ENCODE measurements around the gene PRAME. TPM values are rescaled to one million over a fixed set of nuclear protein-coding genes. Genes with fewer than 3 reads are reported as not detected.
"Not testable (repeated sequence)": the region's sequence is repeated elsewhere in the genome, so short reads cannot be mapped to it uniquely, and the experiment has no call there.

The PRAME gene
- total and polyA plus RNA-seq, 2 donors = 0.89 to 1.1 TPM

DNA sequence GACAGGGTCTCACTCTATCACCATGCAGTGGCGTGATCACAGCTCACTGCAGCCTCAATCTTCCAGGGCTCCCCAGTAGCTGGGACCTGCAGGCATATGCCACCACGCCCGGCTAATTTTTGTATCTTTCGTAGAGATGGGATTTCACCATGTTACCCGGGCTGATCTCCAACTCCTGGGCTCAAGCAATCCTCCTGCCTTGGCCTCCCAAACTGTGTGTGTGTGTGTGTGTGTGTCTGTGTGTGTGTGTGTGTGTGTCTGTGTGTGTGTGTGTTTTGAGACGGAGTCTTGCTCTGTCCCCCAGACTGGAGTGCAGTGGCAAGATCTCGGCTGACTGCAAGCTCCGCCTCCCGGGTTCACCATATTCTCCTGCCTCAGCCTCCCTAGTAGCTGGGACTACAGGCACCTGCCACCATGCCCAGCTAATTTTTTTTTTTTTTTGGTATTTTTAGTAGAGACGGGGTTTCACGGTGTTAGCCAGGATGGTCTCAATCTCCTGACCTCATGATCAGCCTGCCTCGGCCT is 26.5 kb downstream of the PRAME start:
- H3K9me3 ChIP-seq (ENCODE audit: control insufficient read depth in 2 of 2, insufficient read depth in 1 of 2, low read length in 1 of 2); H3K36me3 ChIP-seq (ENCODE audit: control insufficient read depth in 2 of 2, insufficient read depth in 2 of 2, low read length in 1 of 2); H3K27ac ChIP-seq (ENCODE audit: low read depth in 1 of 2, low read length in 1 of 2); H3K4me1 ChIP-seq (ENCODE audit: control insufficient read depth in 2 of 2, insufficient read depth in 2 of 2, low read length in 2 of 2); H3K27me3 ChIP-seq (ENCODE audit: control insufficient read depth in 2 of 2, insufficient read depth in 1 of 2, low read length in 1 of 2); DNase-seq (ENCODE audit: low read depth in 6 of 9, low spot score in 9 of 9); H3K4me3 ChIP-seq (ENCODE audit: low read length in 2 of 2): not testable (repeated sequence)
- 88% methylated on average over 12 of the region's 12 CpGs for WGBS

DNA sequence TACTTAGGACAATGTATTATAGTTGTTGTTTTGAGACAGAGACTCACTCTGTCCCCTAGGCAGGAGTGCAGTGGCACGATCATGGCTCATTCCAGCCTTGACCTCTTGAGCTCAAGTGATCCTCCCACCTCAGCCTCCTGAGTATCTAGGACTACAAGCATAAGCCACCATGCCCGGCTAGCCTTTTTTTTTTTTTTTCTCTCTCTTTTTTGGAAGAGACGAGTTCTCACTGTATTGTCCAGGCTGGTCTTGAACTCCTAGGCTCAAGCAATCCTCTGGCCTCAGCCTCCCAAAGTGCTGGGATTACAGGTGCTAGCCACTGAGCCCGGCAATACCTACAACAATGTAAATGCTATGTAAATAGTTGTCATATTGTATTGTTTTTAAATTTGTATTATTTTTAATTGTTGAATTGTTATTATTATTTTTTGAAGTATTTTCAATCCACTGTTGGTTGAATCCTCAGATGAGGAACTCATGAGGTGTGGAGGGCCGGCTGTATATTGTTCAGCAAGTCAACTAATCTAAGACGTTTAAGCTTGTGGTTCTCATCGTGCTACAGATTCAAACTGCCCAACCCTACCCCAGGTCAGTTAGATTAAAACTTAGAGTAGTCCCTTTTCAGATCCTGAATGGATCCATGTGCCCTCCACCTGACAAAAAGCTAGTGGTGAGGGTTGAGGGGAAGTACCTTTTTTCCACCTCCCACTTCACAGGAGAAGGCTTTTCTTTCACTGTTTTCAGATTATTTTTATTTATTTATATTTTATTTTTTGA is 27.1 kb downstream of the PRAME start:
- no peak overlapping the region for H3K27ac ChIP-seq (ENCODE audit: low read depth in 1 of 2, low read length in 1 of 2)
- no peak for DNase-seq (ENCODE audit: low read depth in 6 of 9, low spot score in 9 of 9)
- H3K36me3 ChIP-seq (ENCODE audit: control insufficient read depth in 2 of 2, insufficient read depth in 2 of 2, low read length in 1 of 2) = no peaks in the 10 kb centered on the region
- no peaks in the 10 kb centered on the region for H3K4me1 ChIP-seq (ENCODE audit: control insufficient read depth in 2 of 2, insufficient read depth in 2 of 2, low read length in 2 of 2)
- WGBS = 96% methylated on average over 7 of the region's 7 CpGs
- no peak overlapping the region for H3K4me3 ChIP-seq (ENCODE audit: low read length in 2 of 2)
- no peaks in the 10 kb centered on the region for H3K27me3 ChIP-seq (ENCODE audit: control insufficient read depth in 2 of 2, insufficient read depth in 1 of 2, low read length in 1 of 2)
- H3K9me3 ChIP-seq (ENCODE audit: control insufficient read depth in 2 of 2, insufficient read depth in 1 of 2, low read length in 1 of 2) = no peaks in the 10 kb centered on the region

GRCh38 chr22:22528780-22529179 is 30.3 kb downstream of the PRAME start:
- H3K4me1 ChIP-seq (ENCODE audit: control insufficient read depth in 2 of 2, insufficient read depth in 2 of 2, low read length in 2 of 2) = no peaks in the 10 kb centered on the region
- H3K4me3 ChIP-seq (ENCODE audit: low read length in 2 of 2) = no peak overlapping the region
- no peaks in the 10 kb centered on the region for H3K9me3 ChIP-seq (ENCODE audit: control insufficient read depth in 2 of 2, insufficient read depth in 1 of 2, low read length in 1 of 2)
- no peaks in the 10 kb centered on the region for H3K27me3 ChIP-seq (ENCODE audit: control insufficient read depth in 2 of 2, insufficient read depth in 1 of 2, low read length in 1 of 2)
- H3K36me3 ChIP-seq (ENCODE audit: control insufficient read depth in 2 of 2, insufficient read depth in 2 of 2, low read length in 1 of 2) = no peaks in the 10 kb centered on the region
- H3K27ac ChIP-seq (ENCODE audit: low read depth in 1 of 2, low read length in 1 of 2) = no peak overlapping the region
- WGBS = 97% methylated on average over 2 of the region's 2 CpGs
- DNase-seq (ENCODE audit: low read depth in 6 of 9, low spot score in 9 of 9) = no peak

GRCh38 chr22:22527312-22527711 is 31.8 kb downstream of the PRAME start:
- Histone ChIP-seq H3K27me3 (ENCODE audit: control insufficient read depth in 2 of 2, insufficient read depth in 1 of 2, low read length in 1 of 2) (no peaks in the 10 kb centered on the region), H3K36me3 (ENCODE audit: control insufficient read depth in 2 of 2, insufficient read depth in 2 of 2, low read length in 1 of 2) (no peaks in the 10 kb centered on the region), H3K4me1 (ENCODE audit: control insufficient read depth in 2 of 2, insufficient read depth in 2 of 2, low read length in 2 of 2) (no peaks in the 10 kb centered on the region), H3K4me3 (ENCODE audit: low read length in 2 of 2) (no peak overlapping the region), H3K27ac (ENCODE audit: low read depth in 1 of 2, low read length in 1 of 2) (no peak overlapping the region), H3K9me3 (ENCODE audit: control insufficient read depth in 2 of 2, insufficient read depth in 1 of 2, low read length in 1 of 2) (no peaks in the 10 kb centered on the region)
- no peak for DNase-seq (ENCODE audit: low read depth in 6 of 9, low spot score in 9 of 9)
- WGBS = 92% methylated on average over 5 of the region's 5 CpGs

- no peak for DNase-seq (ENCODE audit: low read depth in 6 of 9, low spot score in 9 of 9)
- Histone ChIP-seq H3K4me1 (ENCODE audit: control insufficient read depth in 2 of 2, insufficient read depth in 2 of 2, low read length in 2 of 2) (no peaks in the 10 kb centered on the region), H3K27ac (ENCODE audit: low read depth in 1 of 2, low read length in 1 of 2) (no peak overlapping the region), H3K36me3 (ENCODE audit: control insufficient read depth in 2 of 2, insufficient read depth in 2 of 2, low read length in 1 of 2) (no peaks in the 10 kb centered on the region), H3K27me3 (ENCODE audit: control insufficient read depth in 2 of 2, insufficient read depth in 1 of 2, low read length in 1 of 2) (no peaks in the 10 kb centered on the region), H3K9me3 (ENCODE audit: control insufficient read depth in 2 of 2, insufficient read depth in 1 of 2, low read length in 1 of 2) (no peaks in the 10 kb centered on the region), H3K4me3 (ENCODE audit: low read length in 2 of 2) (no peak overlapping the region)
- WGBS = 94% methylated on average over 4 of the region's 4 CpGs
Measured at GRCh38 chr22:22526125-22526912, 32.7 kb downstream of the PRAME start.

GRCh38 chr22:22523494-22523893 is 35.6 kb downstream of the PRAME start:
- no peak for DNase-seq (ENCODE audit: low read depth in 6 of 9, low spot score in 9 of 9)
- H3K4me1 ChIP-seq (ENCODE audit: control insufficient read depth in 2 of 2, insufficient read depth in 2 of 2, low read length in 2 of 2) = no peaks in the 10 kb centered on the region
- H3K36me3 ChIP-seq (ENCODE audit: control insufficient read depth in 2 of 2, insufficient read depth in 2 of 2, low read length in 1 of 2) = no peaks in the 10 kb centered on the region
- H3K4me3 ChIP-seq (ENCODE audit: low read length in 2 of 2) = no peak overlapping the region
- WGBS = 96% methylated on average over 6 of the region's 6 CpGs
- no peaks in the 10 kb centered on the region for H3K27me3 ChIP-seq (ENCODE audit: control insufficient read depth in 2 of 2, insufficient read depth in 1 of 2, low read length in 1 of 2)
- H3K27ac ChIP-seq (ENCODE audit: low read depth in 1 of 2, low read length in 1 of 2) = no peak overlapping the region
- H3K9me3 ChIP-seq (ENCODE audit: control insufficient read depth in 2 of 2, insufficient read depth in 1 of 2, low read length in 1 of 2) = no peaks in the 10 kb centered on the region

DNA sequence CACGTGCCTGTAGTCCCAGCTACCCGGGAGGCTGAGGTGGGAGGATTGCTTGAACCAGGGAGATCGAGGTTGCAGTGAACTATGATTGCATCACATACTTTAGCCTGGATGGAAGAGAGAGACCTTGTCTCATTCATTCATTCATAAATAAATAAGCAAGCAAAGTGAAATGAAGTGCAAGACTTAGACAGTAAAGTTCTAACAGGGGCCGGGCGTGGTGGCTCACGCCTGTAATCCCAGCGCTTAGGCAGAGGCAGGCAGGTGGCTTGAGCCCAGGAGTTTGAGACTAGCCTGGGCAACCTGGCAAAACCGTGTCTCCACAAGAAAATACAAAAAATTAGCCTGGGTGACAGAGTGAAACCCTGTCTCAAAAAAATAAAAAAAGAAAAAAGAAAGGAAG is 37.4 kb downstream of the PRAME start:
- DNase-seq (ENCODE audit: low read depth in 6 of 9, low spot score in 9 of 9) = no peak
- Histone ChIP-seq H3K4me1 (ENCODE audit: control insufficient read depth in 2 of 2, insufficient read depth in 2 of 2, low read length in 2 of 2) (no peaks in the 10 kb centered on the region), H3K36me3 (ENCODE audit: control insufficient read depth in 2 of 2, insufficient read depth in 2 of 2, low read length in 1 of 2) (no peaks in the 10 kb centered on the region), H3K4me3 (ENCODE audit: low read length in 2 of 2) (no peak overlapping the region), H3K9me3 (ENCODE audit: control insufficient read depth in 2 of 2, insufficient read depth in 1 of 2, low read length in 1 of 2) (no peaks in the 10 kb centered on the region), H3K27ac (ENCODE audit: low read depth in 1 of 2, low read length in 1 of 2) (no peak overlapping the region), H3K27me3 (ENCODE audit: control insufficient read depth in 2 of 2, insufficient read depth in 1 of 2, low read length in 1 of 2) (no peaks in the 10 kb centered on the region)
- 89% methylated on average over 8 of the region's 8 CpGs for WGBS

- WGBS = 93% methylated on average over 12 of the region's 12 CpGs
- Histone ChIP-seq H3K27me3 (ENCODE audit: control insufficient read depth in 2 of 2, insufficient read depth in 1 of 2, low read length in 1 of 2) (no peaks in the 10 kb centered on the region), H3K27ac (ENCODE audit: low read depth in 1 of 2, low read length in 1 of 2) (no peak overlapping the region), H3K9me3 (ENCODE audit: control insufficient read depth in 2 of 2, insufficient read depth in 1 of 2, low read length in 1 of 2) (no peaks in the 10 kb centered on the region), H3K4me3 (ENCODE audit: low read length in 2 of 2) (no peak overlapping the region), H3K4me1 (ENCODE audit: control insufficient read depth in 2 of 2, insufficient read depth in 2 of 2, low read length in 2 of 2) (no peaks in the 10 kb centered on the region), H3K36me3 (ENCODE audit: control insufficient read depth in 2 of 2, insufficient read depth in 2 of 2, low read length in 1 of 2) (no peaks in the 10 kb centered on the region)
- no peak for DNase-seq (ENCODE audit: low read depth in 6 of 9, low spot score in 9 of 9)
Measured at GRCh38 chr22:22520667-22521602, 38.1 kb downstream of the PRAME start.

Measured in thymus (tissue), 11 donors.